Activated T-cell treated with anti-CD3 and anti-CD28 coated beads, Interleukin-2, amount 50 U/mL, for 4 hours (primary cell): ENCODE measurements around the gene MRPL38. TPM values are rescaled to one million over a fixed set of nuclear protein-coding genes. Genes with fewer than 3 reads are reported as not detected.

Experiments used
- ATAC-seq, 2 donors: fragments of 200-7000 bp; cut with Tn5 transposase; one replicate each; pipeline ENCODE4 v1.10.0; 2021
- DNase-seq: peaks from one replicate; pipeline ENCODE4 v3.0.0-alpha.2; 2020
- H3K27me3 Mint-ChIP-seq: one replicate; pipeline ENCODE4 v1.8.0; 2021; ENCODE audit warnings: low read depth, mixed read lengths
- H3K36me3 Mint-ChIP-seq: one replicate; pipeline ENCODE4 v1.8.0; 2022; ENCODE audit warnings: mixed read lengths; ENCODE audit not compliant: insufficient read depth
- H3K4me1 Mint-ChIP-seq: one replicate; pipeline ENCODE4 v1.8.0; 2021; ENCODE audit warnings: low read depth, mixed read lengths
- H3K4me3 Mint-ChIP-seq: one replicate; pipeline ENCODE4 v1.8.0; 2021; ENCODE audit warnings: mild to moderate bottlenecking, moderate library complexity, mixed read lengths
- H3K9me3 Mint-ChIP-seq: one replicate; pipeline ENCODE4 v1.8.0; 2021; ENCODE audit warnings: mixed read lengths
- total RNA-seq, 3 donors: library from RNA; stranded (reverse); gene quantifications; one replicate each; pipeline ENCODE4 v1.2.1, GENCODE V29; 2021

The MRPL38 gene
- total RNA-seq, 3 donors from 2014 or later: 203 to 227 (median 218) TPM

DNA sequence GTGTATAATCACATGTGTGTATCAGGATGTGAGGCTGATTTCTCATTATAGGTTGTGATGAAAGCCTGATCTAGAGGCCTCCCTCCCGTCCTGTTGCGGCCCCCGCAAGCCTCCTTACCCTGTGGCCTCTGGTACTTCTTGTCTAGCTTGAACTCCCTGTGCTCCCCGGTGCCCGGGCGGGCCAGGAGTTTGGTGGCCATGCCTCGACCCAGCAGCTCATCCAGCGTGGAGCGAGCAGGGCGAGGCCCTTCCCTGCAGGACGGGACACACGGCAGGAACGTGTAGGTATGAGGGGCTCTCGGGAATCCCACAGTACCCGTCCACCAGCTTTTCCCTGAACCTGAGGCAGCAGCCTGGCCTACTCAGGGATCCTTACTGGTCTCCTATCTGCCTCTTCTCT, 21.2 kb upstream of the MRPL38 start:
- H3K27me3 Mint-ChIP-seq: no peaks in the 10 kb centered on the region
- ATAC-seq (no peak), DNase-seq (no peak)
- peaks cover 6% of the 10 kb centered on the region for H3K36me3 Mint-ChIP-seq
- no peaks in the 10 kb centered on the region for H3K9me3 Mint-ChIP-seq
- H3K4me1 Mint-ChIP-seq: no peaks in the 10 kb centered on the region
- no peak overlapping the region for H3K4me3 Mint-ChIP-seq

DNA sequence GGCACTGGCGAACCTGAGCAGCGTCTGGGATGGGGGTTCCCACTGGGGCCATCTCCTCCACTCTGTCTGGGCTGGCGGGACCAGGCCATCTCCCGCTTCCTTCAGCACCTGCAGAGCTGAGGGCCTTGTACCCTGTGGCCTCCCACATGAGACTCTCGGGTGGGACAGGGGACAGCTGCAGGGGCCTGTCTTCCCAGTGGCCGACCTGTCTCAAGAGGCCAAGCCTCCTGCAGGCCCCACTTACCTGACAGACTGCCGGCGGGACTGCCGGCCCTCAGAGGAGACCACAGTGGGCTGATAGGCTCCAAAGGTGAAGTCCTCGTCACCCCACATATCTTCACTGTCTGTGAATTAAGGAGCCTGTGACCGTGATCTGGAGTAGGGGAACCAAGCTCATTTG, 20.4 kb upstream of the MRPL38 start:
- Mint-ChIP-seq H3K36me3 (peaks cover 6% of the 10 kb centered on the region), H3K27me3 (no peaks in the 10 kb centered on the region), H3K4me1 (no peaks in the 10 kb centered on the region), H3K4me3 (no peak overlapping the region), H3K9me3 (no peaks in the 10 kb centered on the region)
- no peak for DNase-seq
- ATAC-seq: no peak

DNA sequence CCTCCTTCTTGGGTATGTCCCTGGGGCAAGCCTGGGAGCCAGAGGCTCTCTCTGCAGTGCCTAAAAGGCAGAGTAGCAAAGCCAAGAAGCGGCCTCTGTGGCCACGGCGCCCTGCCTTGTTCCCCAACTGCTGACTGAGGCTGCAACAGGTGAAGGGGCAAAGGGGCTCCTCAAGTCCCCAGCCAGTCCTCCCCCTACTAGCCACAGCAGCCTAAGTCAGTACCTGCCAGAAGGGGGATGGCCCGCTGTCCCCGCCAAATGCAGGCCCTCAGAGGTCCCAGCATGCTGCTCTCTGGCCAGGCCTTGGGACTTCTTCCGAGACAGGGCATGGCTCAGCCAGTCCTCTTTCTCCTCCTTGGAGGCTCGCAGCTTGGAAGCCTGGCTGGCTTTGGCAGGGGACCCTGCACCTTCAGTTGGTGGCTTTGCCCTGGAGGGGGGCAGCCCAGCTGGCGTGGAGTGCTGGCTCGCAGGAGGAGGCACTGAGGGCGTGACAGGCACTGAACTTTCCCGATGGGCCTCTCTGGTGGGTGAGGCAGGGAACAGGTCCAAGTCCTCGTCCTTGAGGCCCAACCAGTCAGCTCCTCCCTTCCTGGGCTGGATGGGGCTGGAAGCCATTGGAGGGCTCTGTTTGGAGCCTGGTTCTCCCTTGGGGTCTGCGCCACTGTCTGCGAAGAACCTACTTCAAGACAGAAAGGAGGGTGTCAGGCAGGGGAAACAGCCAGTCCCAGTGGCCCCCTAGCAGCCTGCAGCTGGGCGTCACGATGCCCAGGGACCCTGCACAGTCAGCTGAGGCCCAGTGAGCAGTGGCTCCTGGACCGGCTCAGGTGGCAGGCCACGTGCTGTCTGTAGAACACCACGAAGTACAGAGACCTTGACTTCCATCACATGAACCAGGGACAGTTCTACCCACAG, 18.5 kb upstream of the MRPL38 start:
- no peaks in the 10 kb centered on the region for H3K4me1 Mint-ChIP-seq
- no peaks in the 10 kb centered on the region for H3K27me3 Mint-ChIP-seq
- ATAC-seq (no peak), DNase-seq (no peak)
- H3K36me3 Mint-ChIP-seq: peaks cover 6% of the 10 kb centered on the region
- H3K4me3 Mint-ChIP-seq: no peak overlapping the region
- no peaks in the 10 kb centered on the region for H3K9me3 Mint-ChIP-seq

DNA sequence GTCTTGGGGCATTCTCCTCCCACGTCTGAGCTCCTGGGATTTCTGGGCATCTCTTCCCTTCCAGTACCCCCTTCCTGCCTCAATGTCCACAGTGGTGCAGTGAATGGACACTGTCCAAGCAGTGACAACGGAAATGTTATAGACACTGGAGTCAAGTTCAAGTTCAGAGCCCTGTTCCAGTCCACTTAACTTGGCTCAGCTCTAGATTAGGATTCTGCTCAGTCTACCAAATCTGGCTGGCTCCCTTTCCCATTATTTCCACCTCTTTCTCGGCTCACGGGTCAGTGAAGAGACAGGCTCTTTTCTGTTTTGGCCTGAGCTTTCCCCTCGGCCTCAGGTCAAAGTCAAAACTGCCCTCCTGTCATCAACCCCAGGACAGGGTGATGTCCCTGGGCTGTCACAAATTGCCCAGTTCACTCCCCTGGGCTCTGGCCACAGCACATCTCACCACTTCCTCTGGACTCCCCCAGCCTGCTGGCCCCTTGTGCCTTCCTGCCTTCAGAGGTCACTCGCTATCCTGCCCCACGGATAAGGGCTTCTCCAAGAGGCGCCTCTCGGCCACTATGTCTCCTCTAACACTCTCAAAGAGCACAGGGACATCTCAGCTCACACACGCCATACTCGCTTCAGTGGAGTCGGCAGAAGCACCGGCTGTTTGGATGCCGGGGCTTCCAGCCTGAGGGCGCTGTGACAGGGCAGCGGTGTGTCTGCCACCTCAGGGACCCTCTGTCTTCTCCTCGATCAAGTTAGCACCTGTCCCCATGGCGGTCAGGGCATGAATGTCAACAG, 17.7 kb upstream of the MRPL38 start:
- no peak overlapping the region for H3K4me3 Mint-ChIP-seq
- no peak for DNase-seq
- ATAC-seq: no peak
- no peaks in the 10 kb centered on the region for H3K9me3 Mint-ChIP-seq
- peaks cover 6% of the 10 kb centered on the region for H3K36me3 Mint-ChIP-seq
- H3K4me1 Mint-ChIP-seq: no peaks in the 10 kb centered on the region
- H3K27me3 Mint-ChIP-seq: no peaks in the 10 kb centered on the region

DNA sequence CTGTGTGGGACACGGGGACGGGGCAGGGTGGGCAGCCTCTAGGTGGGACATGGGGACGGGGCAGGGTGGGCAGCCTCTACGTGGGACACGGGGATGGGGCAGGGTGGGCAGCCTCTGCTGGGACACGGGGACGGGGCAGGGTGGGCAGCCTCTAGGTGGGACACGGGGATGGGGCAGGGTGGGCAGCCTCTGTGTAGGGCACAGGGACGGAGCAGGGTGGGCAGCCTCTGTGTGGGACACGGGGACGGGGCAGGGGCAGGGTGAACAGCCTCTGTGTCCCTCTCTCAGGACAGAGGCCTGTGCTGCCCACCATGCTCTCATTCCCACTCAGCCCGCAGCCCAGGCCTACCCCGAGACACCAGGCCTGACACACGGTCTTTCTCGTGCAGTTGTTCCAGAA, 16.9 kb upstream of the MRPL38 start:
- Mint-ChIP-seq H3K36me3 (peaks cover 6% of the 10 kb centered on the region), H3K4me3 (no peak overlapping the region), H3K4me1 (peaks cover 3% of the 10 kb centered on the region), H3K9me3 (no peaks in the 10 kb centered on the region), H3K27me3 (no peaks in the 10 kb centered on the region)
- ATAC-seq: no peak
- DNase-seq: no peak

DNA sequence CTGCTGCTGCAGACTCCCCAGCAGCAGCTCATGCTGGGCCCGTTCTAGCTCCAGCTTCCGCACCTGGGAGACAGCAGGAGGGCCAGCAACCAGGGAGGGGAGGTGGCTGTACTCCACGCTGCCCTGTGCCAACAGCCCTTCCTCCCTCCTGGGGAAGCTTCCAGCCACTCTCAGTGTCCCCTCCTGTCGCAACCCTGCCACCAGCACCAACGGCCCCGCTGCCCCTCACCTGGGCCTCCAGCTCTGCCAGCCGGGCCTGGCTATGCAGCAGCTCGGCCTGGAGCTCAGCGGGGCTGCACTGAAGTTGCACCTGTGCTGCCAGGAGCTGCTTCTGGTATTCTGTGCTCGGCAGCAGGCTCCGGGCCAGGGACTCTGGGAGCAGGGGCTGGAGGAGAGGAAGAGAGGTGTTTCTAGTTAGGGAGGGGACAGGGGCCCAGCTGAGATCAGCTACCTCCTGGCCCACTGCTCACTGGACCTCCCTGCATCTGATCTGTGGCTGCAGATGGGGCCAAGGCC, 15.4 kb upstream of the MRPL38 start:
- H3K4me3 Mint-ChIP-seq: no peak overlapping the region
- no peak for ATAC-seq
- no peaks in the 10 kb centered on the region for H3K27me3 Mint-ChIP-seq
- H3K9me3 Mint-ChIP-seq: no peaks in the 10 kb centered on the region
- peaks cover 3% of the 10 kb centered on the region for H3K4me1 Mint-ChIP-seq
- no peak for DNase-seq
- peaks cover 4% of the 10 kb centered on the region for H3K36me3 Mint-ChIP-seq

DNA sequence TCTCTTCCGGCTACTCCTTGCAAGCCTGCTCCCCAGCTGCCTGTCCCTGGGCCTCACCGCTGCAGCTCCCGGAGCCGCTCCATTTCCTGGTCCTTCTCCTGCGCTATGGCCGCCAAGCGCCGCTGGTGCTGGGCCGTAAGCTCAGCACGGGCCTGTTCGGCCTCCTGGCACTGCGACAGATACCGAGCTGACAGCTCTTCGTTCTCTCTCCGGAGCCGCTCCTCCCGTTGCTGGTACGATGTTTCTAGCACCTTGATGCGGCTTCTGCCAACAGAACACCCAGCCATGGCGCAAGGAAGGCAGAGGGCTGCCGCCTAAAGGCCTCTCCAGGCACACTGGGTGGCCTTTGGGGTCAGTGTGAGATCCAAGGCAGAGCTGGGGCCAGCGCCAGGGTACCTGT, 14.9 kb upstream of the MRPL38 start:
- Mint-ChIP-seq H3K4me3 (no peak overlapping the region), H3K27me3 (no peaks in the 10 kb centered on the region), H3K9me3 (no peaks in the 10 kb centered on the region), H3K4me1 (peaks cover 3% of the 10 kb centered on the region), H3K36me3 (peaks cover 4% of the 10 kb centered on the region)
- no peak for DNase-seq
- no peak for ATAC-seq

DNA sequence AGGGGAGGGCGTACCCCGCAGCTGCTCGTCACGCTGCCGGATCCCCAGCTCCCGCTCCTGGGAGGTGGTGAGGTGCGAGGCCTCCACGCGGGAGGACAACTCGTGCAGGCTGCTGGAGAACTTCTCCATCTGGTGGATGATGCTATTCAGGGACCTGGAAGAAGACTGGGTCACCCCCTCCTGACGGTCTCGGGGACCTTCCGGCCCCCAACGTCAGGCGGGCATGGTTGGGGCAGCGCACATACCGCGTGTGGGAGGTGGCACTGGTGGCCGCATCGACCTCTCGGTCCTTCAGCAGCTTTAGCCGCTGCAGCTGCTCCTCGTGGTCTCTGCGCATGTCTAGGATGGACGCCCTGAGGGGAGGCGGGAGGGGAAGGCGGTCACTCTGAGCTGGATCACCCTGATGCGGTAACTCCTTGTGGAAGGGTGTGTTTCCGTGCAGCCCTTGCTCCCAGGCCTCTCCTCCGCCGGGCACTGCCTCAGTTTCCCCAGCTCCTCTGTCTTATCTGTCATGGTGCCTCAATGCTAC, 13.3 kb upstream of the MRPL38 start:
- ATAC-seq: no peak
- Mint-ChIP-seq H3K4me3 (no peak overlapping the region), H3K4me1 (peaks cover 3% of the 10 kb centered on the region), H3K27me3 (no peaks in the 10 kb centered on the region), H3K9me3 (no peaks in the 10 kb centered on the region), H3K36me3 (peaks cover 6% of the 10 kb centered on the region)
- DNase-seq: no peak

DNA sequence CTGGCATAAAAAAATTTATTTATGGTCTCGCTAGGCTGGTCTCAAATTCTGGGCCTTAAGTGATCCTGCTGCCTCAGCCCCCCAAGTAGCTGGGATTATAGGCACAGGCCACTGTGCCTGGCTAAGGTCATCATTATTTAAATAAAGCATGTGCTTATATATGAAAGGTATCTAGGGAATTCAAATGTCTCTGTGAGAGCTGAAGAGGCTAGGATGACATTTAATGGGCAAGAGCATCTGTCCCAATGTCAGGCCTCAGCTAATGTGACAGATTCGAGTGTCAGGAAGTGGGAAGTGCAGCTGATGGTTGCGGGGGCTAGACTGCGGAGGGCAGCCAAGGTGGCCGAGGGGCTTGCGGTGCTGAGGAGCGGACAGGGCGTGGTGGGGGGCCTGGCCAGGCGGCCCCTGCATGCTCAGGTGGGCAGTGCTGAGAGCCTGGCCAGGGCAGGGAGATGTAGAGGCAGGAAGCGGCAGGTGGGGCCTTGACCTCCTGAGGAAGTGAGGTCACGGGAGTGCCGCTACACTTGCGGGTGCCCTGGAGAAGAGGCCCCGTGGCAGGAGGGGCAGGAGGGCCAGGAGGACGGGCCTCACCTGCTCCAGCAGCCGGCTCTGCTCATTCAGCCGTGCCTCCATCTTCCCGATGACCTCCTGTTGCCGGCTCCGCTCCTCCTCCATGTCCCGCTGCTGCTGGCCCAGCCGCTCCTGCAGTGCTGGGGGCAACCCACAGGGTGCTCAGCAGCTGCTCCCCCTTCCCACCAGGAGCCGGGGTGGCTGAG, 12.6 kb upstream of the MRPL38 start:
- no peak for ATAC-seq

DNA sequence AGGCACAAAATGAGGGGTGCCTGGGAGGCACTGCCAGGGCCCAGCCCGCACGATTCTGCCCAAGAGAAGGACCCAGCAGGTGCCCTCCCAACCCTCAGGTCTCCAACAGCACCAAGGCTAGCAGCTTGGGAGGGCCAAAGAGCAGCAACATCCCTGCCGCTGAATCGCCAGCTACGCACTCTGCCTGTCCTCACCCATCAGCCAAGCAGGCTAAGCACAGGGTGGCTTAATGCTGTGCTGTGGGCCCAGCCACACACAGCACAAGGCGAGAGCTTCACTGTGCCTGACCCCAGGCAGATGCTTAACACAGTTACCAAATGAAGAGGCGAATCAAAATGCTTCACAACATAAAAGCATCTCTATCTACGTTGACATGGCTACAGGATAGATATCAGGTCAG, 10.6 kb upstream of the MRPL38 start:
- no peak for DNase-seq
- Mint-ChIP-seq H3K27me3 (no peaks in the 10 kb centered on the region), H3K4me3 (no peak overlapping the region), H3K9me3 (no peaks in the 10 kb centered on the region), H3K36me3 (peaks cover 4% of the 10 kb centered on the region), H3K4me1 (peaks cover 3% of the 10 kb centered on the region)
- no peak for ATAC-seq

More for the DNA sequence above, 12.6 kb upstream of the MRPL38 start:
- Mint-ChIP-seq H3K9me3 (no peaks in the 10 kb centered on the region), H3K27me3 (no peaks in the 10 kb centered on the region), H3K4me1 (peaks cover 3% of the 10 kb centered on the region), H3K36me3 (peaks cover 6% of the 10 kb centered on the region), H3K4me3 (no peak overlapping the region)
- DNase-seq: no peak

DNA sequence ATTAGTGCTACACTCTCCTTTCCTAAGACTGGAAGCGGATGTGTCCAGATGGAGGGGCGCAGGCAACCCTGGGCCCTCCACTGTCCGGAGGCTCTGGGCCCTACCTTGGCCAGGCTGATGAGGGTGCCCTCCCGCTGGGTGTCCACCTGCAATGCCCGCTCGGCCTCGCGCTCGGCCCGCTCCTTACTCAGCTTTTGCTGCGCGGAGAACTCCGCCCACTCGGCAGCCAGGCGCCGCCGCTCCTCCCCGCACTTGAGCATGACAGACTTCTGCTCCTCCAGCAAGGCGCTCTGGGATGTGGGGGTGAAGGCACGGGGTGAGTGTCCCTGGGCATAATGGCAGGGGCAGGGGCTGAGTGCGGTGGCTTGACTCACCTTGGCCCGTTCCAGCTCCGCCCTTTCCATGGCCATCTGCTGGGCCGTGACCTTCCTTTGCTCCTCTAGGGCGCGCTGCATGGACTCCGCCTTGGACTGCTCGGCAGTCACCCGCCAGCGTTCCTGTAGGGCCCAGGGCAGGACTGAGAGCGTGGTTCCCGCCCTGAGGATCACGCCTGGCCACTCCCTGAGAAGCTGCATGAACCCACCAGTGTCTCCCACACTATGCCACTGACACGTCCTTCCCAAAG, 10.1 kb upstream of the MRPL38 start:
- DNase-seq (no peak), ATAC-seq (no peak)
- peaks cover 6% of the 10 kb centered on the region for H3K4me1 Mint-ChIP-seq
- no peaks in the 10 kb centered on the region for H3K9me3 Mint-ChIP-seq
- H3K4me3 Mint-ChIP-seq: no peak overlapping the region
- H3K36me3 Mint-ChIP-seq: peaks cover 4% of the 10 kb centered on the region
- no peaks in the 10 kb centered on the region for H3K27me3 Mint-ChIP-seq

DNA sequence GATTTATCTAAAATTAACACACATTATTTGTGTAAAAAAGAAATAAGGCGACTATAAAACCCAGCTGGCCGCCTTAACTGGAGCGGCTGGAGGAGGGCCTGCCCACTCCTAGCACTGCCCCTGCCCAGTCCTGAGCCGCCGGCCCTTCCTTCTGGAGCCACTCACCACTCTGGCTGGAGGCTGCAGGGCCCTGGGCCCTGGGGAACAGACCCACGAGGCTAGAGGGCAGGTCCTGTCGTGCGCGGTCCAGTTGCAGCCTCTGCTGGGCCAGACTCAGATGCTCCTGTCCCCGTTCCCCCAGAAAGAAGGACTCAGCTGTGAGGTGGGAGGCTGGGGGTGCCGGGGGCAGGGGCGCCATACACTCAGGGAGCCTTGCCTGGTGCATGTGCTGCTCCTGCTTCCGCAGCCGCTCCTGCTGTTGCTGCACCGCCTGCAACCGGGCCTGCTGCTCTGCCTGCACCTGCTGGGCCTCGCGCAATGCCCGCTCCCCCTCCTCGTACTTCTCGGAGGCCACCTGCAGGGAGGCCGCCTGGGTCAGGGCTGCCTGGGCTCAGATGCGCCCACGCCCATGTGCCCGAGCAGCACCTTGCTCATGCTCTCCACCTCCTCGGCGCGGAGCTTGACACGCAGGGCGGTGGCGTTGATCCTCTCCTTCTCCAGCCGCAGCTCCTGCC, 9.0 kb upstream of the MRPL38 start:
- H3K9me3 Mint-ChIP-seq: no peaks in the 10 kb centered on the region
- no peak overlapping the region for H3K4me3 Mint-ChIP-seq
- DNase-seq: no peak

DNA sequence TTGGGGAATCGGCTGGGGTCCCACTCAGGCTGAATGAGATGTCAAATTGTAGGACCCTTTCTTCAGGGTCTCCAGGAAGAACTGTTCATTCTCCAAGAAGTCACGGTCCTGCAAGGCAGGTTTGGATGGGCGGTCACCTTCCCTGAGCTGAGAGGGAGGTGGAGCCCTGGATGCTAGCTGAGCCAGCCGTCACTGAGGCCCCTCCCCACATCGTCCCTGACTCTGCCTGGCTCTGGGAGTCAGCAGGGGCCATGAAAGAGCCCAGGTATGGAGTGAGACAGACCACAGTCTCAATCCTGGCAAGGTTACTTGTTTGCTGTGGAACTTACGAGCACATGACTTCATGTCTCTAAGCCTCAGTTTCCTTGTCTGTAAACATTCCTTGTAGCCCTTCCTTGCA, 6.0 kb upstream of the MRPL38 start:
- Mint-ChIP-seq H3K36me3 (peaks cover 2% of the 10 kb centered on the region), H3K4me3 (no peak overlapping the region), H3K4me1 (peaks cover 6% of the 10 kb centered on the region), H3K27me3 (no peaks in the 10 kb centered on the region), H3K9me3 (no peaks in the 10 kb centered on the region)
- ATAC-seq: no peak
- no peak for DNase-seq

More for the DNA sequence above, 9.0 kb upstream of the MRPL38 start:
- no peaks in the 10 kb centered on the region for H3K27me3 Mint-ChIP-seq
- H3K36me3 Mint-ChIP-seq: peaks cover 4% of the 10 kb centered on the region
- H3K4me1 Mint-ChIP-seq: peaks cover 6% of the 10 kb centered on the region
- no peak for ATAC-seq
